Thyroid gland (tissue), 4 donors: ENCODE results near the gene RGS9. TPM values are rescaled to one million over a fixed set of nuclear protein-coding genes. Genes with fewer than 3 reads are reported as not detected.

ENCODE experiments used
- DNase-seq, 2 donors: peaks; one replicate each; pipeline ENCODE4 v3.0.0-alpha.2; 2019
- H3K27ac ChIP-seq, 3 donors: fragments of 200-600 bp; sonication (generic); 1 replicate in 2 of 3; 2 replicates in 1 of 3; pipeline ENCODE4 v1.5.1; 2016 to 2019; ENCODE audit warnings: mild to moderate bottlenecking in 1 of 3, moderate library complexity in 1 of 3
- H3K27me3 ChIP-seq: fragments of 200-600 bp; sonication (generic); one replicate; pipeline ENCODE4 v1.5.1; 2019
- H3K36me3 ChIP-seq, 2 donors: fragments of 200-600 bp; sonication (generic); one replicate each; pipeline ENCODE4 v1.5.1; 2016 to 2019
- H3K4me1 ChIP-seq, 2 donors: fragments of 200-600 bp; sonication (generic); one replicate each; pipeline ENCODE4 v1.5.1; 2017 to 2019
- H3K4me3 ChIP-seq, 3 donors: fragments of 200-600 bp; sonication (generic); replicated peaks in 1 of 3; 1 replicate in 2 of 3; 2 replicates in 1 of 3; pipeline ENCODE4 v1.5.1; 2016; ENCODE audit warnings: mild to moderate bottlenecking in 1 of 3
- H3K9me3 ChIP-seq: fragments of 200-600 bp; sonication (generic); one replicate; pipeline ENCODE4 v1.5.1; 2017
- CTCF ChIP-seq, 6 experiments: fragments of 200-600 bp in 3 of 6; fragments of 450-650 bp in 3 of 6; sonication (generic) in 3 of 6; IDR thresholded peaks; one replicate each; pipeline ENCODE4 v1.5.1; 2016 to 2019; ENCODE audit warnings: antibody characterized with exemption in 6 of 6, mild to moderate bottlenecking in 2 of 6, inconsistent platforms in 1 of 6, moderate library complexity in 1 of 6
- POLR2A ChIP-seq, 2 donors: fragments of 450-650 bp; IDR thresholded peaks; one replicate each; pipeline ENCODE4 v1.6.1; 2017; ENCODE audit warnings: antibody characterized with exemption in 2 of 2, mild to moderate bottlenecking in 2 of 2, moderate library complexity in 1 of 2
- WGBS, 2 donors: methylation state at CpG; one replicate each; pipeline ENCODE4 v1.1.5; 2017; 5-methylcytosine and 5-hydroxymethylcytosine counted together
- intact Hi-C: fragments of 100-400 bp; cut with DNase I; formaldehyde crosslinking; loops from one replicate; pipeline ENCODE4 v1.15.1; 2023
- total RNA-seq, 4 donors: library from RNA; depleted of rRNA; stranded (reverse); fragments of >200 nt; gene quantifications; one replicate each; pipeline ENCODE4 v1.2.3, GENCODE V29; 2016

Gene RGS9
- total RNA-seq, 4 donors from 2014 or later, result 6.0 to 15.5 (median 6.7) TPM

- DNase-seq, result no peak
- no peak overlapping the region for H3K4me3 ChIP-seq
- intact Hi-C loops, result no loop called here
- no peaks in the 10 kb centered on the region for H3K36me3 ChIP-seq
- no peaks in the 10 kb centered on the region for H3K4me1 ChIP-seq
- H3K27me3 ChIP-seq, result no peaks in the 10 kb centered on the region
- no peak overlapping the region for H3K27ac ChIP-seq
- no peaks in the 10 kb centered on the region for H3K9me3 ChIP-seq
- TF ChIP-seq CTCF (IDR thresholded peaks at IDR 0.05) (no peak), POLR2A (IDR thresholded peaks at IDR 0.05) (no peak)
- WGBS, 2 donors, result 82 to 86% methylated on average over 3 of the region's 3 CpGs
Measured at GRCh38 chr17:65222214-65222738, 85.1 kb downstream of the RGS9 start.

GRCh38 chr17:65225061-65225460 lies 87.9 kb downstream of the RGS9 start:
- 93 to 94% methylated on average over 15 to 18 of the region's 18 CpGs for WGBS, 2 donors
- Histone ChIP-seq H3K36me3 (no peaks in the 10 kb centered on the region), H3K4me1 (peaks cover 6 to 12% of the 10 kb centered on the region in 2 donors), H3K27ac (no peak overlapping the region), H3K9me3 (no peaks in the 10 kb centered on the region), H3K27me3 (no peaks in the 10 kb centered on the region), H3K4me3 (no peak overlapping the region)
- TF ChIP-seq POLR2A (IDR thresholded peaks at IDR 0.05), result no peak
- intact Hi-C loops, result no loop called here
- DNase-seq, result no peak

- Histone ChIP-seq H3K27me3 (no peaks in the 10 kb centered on the region), H3K4me3 (no peak overlapping the region), H3K9me3 (no peaks in the 10 kb centered on the region), H3K36me3 (no peaks in the 10 kb centered on the region), H3K27ac (no peak overlapping the region), H3K4me1 (peaks cover 6 to 12% of the 10 kb centered on the region in 2 donors)
- DNase-seq, result no peak
- no peak for TF ChIP-seq POLR2A (IDR thresholded peaks at IDR 0.05)
- no peak for TF ChIP-seq CTCF (IDR thresholded peaks at IDR 0.05)
- 53 to 63% methylated on average over 4 of the region's 4 CpGs for WGBS, 2 donors
- intact Hi-C loops, result no loop called here
Measured at GRCh38 chr17:65226227-65226626, 89.1 kb downstream of the RGS9 start.

- Histone ChIP-seq H3K9me3 (no peaks in the 10 kb centered on the region), H3K4me3 (no peak overlapping the region), H3K4me1 (peaks cover 6 to 12% of the 10 kb centered on the region in 2 donors), H3K36me3 (no peaks in the 10 kb centered on the region), H3K27ac (no peak overlapping the region), H3K27me3 (no peaks in the 10 kb centered on the region)
- intact Hi-C loops, result no loop called here
- WGBS, 2 donors, result 76 to 85% methylated on average over 4 of the region's 4 CpGs
- no peak for DNase-seq
- TF ChIP-seq CTCF (IDR thresholded peaks at IDR 0.05) (no peak), POLR2A (IDR thresholded peaks at IDR 0.05) (no peak)
Measured at GRCh38 chr17:65227637-65228036, 90.5 kb downstream of the RGS9 start.

- H3K4me1 ChIP-seq, result peaks cover 6 to 12% of the 10 kb centered on the region in 2 donors
- no peak overlapping the region for H3K27ac ChIP-seq
- no peak for DNase-seq
- TF ChIP-seq CTCF (IDR thresholded peaks at IDR 0.05) (no peak), POLR2A (IDR thresholded peaks at IDR 0.05) (no peak)
- H3K9me3 ChIP-seq, result no peaks in the 10 kb centered on the region
- no peaks in the 10 kb centered on the region for H3K36me3 ChIP-seq
- intact Hi-C loops, result no loop called here
- H3K4me3 ChIP-seq, result no peak overlapping the region
- WGBS, 2 donors, result 71 to 82% methylated on average over 6 of the region's 10 CpGs
- H3K27me3 ChIP-seq, result no peaks in the 10 kb centered on the region
Measured at GRCh38 chr17:65228287-65228686, 91.1 kb downstream of the RGS9 start.
